HFF-Myc (cell line): ENCODE data around the gene CARD9.

Experiments
- DNase-seq: peaks from one replicate; pipeline ENCODE4 v3.0.0-alpha.2; 2011; ENCODE audit warnings: low read depth; ENCODE audit errors: extremely low read depth
- H3K4me3 ChIP-seq: replicated peaks from 2 replicates; pipeline ENCODE4 v1.5.1; 2011; ENCODE audit warnings: low read depth, mild to moderate bottlenecking, control low read depth, low read length
- CTCF ChIP-seq: IDR thresholded peaks from 2 replicates; pipeline ENCODE4 v1.5.1; 2012; ENCODE audit warnings: mild to moderate bottlenecking, low read depth, low read length, control low read depth; ENCODE audit errors: missing control alignments

Gene CARD9

GRCh38 chr9:136343121-136343883 lies 30.2 kb downstream of the CARD9 start:
- no peak for TF ChIP-seq CTCF
- no peak overlapping the region for H3K4me3 ChIP-seq
- DNase-seq: no peak

GRCh38 chr9:136342181-136343120 lies 31.0 kb downstream of the CARD9 start:
- DNase-seq: no peak

DNA sequence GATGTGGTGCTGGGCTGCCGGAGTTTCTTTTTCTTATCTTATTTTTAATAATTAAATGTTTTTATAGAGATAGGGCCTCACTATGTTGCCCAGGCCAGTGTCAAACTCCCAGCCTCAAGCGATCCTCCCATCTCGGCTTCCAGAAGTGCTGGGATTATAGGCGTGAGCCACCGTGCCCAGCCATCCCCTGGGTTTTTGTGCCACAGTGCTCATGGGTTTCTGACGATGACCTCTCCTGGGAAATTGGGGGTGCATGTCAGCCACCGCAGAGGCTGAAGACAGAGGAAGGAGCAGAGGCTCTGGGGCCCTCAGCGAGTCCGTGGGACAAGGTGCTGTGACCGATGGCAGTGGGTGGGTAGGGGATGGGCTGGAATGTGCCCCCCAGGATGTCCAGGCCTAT lies 31.7 kb downstream of the CARD9 start:
- no peak for TF ChIP-seq CTCF
- no peak overlapping the region for H3K4me3 ChIP-seq
- no peak for DNase-seq

More at GRCh38 chr9:136342181-136343120, 31.0 kb downstream of the CARD9 start:
- TF ChIP-seq CTCF: no peak
- no peak overlapping the region for H3K4me3 ChIP-seq

DNA sequence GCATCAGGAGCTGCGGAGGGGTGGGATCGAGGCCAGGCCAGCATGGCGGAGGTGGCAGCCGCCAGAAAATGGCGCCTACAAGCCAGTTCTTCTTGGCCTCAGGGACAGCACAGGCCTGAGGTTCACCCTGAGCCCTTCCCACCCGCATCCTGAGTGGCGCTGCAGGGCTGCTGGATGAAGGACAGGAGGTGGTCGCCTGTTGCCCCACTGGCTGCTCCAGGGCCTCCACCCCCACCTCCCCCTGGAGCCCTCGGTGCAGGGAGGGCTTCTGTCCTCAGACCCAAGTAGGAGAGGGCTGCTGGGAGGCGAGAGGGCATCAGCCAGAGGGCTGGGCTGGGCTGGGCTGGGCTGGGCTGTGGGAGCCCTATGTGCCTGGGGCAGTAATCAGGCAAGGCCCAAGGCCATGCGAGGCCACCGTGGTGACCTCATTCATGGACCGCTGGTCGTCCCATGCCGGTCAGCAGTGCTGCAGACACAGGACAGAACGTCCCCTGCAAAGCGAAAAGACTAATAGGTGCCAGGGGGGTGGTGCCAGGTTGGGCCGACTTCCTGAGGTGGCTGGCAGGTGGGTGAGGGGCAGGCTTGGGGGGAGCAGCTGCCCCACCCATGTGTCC lies 32.3 kb downstream of the CARD9 start:
- DNase-seq: no peak
- H3K4me3 ChIP-seq: no peak overlapping the region
- TF ChIP-seq CTCF: no peak

DNA sequence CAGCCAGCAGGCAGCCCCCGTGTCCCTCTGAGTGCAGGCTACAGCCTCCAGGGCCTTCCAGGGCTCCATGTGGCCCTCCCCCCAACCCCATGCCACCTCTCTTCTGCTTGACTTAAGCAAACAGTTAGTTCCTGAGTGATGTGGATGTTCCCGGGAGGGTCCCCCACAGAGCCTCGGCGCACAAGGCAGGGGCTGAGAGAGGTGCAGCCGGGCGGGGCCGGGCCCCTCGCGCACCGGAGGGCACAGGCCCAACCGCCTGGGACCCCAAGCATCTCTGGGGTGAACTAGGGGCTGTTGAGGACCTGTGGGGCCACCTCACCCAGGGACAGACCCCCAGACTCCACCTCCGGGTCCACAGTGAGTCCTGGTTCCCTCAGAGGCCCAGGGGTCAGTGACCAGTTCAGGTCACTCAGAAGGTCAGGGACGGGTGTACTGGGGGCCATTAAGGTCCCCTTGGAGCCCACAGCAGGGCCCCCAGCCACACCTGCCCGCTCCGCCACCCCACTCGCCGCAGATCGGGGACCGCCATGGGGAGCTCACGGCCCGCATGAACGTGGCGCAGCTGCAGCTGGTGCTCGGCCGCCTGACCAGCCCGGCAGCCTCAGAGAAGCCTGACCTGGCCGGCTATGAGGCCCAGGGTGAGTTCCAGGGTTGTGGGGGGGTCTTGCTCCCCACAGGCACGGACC lies 33.0 kb downstream of the CARD9 start:
- no peak for DNase-seq
- H3K4me3 ChIP-seq: no peak overlapping the region
- TF ChIP-seq CTCF: no peak

DNA sequence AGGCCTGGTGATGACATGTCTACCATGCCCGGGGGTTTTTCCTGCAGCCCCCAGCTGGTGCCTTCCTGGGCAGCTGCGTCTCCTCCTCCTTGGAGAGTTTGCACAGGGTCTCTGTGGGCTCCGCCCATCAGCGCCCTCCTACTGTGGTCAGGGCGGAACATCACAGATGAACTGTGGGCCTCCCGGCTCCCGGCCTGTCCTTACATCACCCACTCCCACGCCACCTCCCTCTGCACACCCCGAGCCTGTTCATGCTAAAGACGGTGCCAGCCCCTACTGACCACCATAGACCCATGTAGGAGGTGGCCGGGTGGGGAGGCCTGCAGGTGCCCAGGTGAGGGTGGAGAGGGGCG lies 33.5 kb downstream of the CARD9 start:
- DNase-seq: no peak
- no peak for TF ChIP-seq CTCF

More for the DNA sequence above, 33.5 kb downstream of the CARD9 start:
- H3K4me3 ChIP-seq: no peak overlapping the region
